CD14-positive monocyte (primary cell): Measurements from ENCODE around the gene SAMD15. TPM values are rescaled to one million over a fixed set of nuclear protein-coding genes. Genes with fewer than 3 reads are reported as not detected.
A peak's percentile ranks its signal among the peaks of the same experiment; 100 is the strongest.

ENCODE experiments used
- DNase-seq, 3 donors: peaks; one replicate each; pipeline ENCODE4 v3.0.0-alpha.2; 2011 to 2022
- H2AFZ ChIP-seq: 2 replicates; pipeline ENCODE4 v1.6.0; 2012; ENCODE audit warnings: mild to moderate bottlenecking, low read depth, low read length, inconsistent platforms; ENCODE audit not compliant: insufficient read depth, poor library complexity, severe bottlenecking
- H3K27ac ChIP-seq, 2 donors: 1 replicate in 1 of 2; 2 replicates in 1 of 2; pipeline ENCODE4 v1.5.1; 2012 to 2013; ENCODE audit warnings: low read length in 2 of 2, control low read depth in 1 of 2, inconsistent platforms in 1 of 2, low read depth in 1 of 2, mild to moderate bottlenecking in 1 of 2
- H3K27me3 ChIP-seq, 2 donors: one replicate each; pipeline versions ENCODE4 v1.6.0 to v1.6.1; 2011 to 2013; ENCODE audit warnings: low read length in 2 of 2; ENCODE audit not compliant: control insufficient read depth in 2 of 2, insufficient read depth in 2 of 2
- H3K36me3 ChIP-seq, 2 donors: replicated peaks in 1 of 2; 1 replicate in 1 of 2; 2 replicates in 1 of 2; pipeline versions ENCODE4 v1.5.1 to v1.6.1; 2012 to 2013; ENCODE audit warnings: low read length in 2 of 2, control low read depth in 1 of 2, inconsistent platforms in 1 of 2, mild to moderate bottlenecking in 1 of 2; ENCODE audit not compliant: insufficient read depth in 2 of 2, control insufficient read depth in 1 of 2
- H3K4me1 ChIP-seq, 2 donors: 1 replicate in 1 of 2; 2 replicates in 1 of 2; pipeline versions ENCODE4 v1.5.1 to v1.6.1; 2012 to 2013; ENCODE audit warnings: low read length in 2 of 2, control low read depth in 1 of 2, inconsistent platforms in 1 of 2, mild to moderate bottlenecking in 1 of 2, moderate library complexity in 1 of 2; ENCODE audit not compliant: insufficient read depth in 2 of 2, control insufficient read depth in 1 of 2
- H3K4me2 ChIP-seq: replicated peaks from 2 replicates; pipeline ENCODE3; 2012; ENCODE audit warnings: low read length, moderate library complexity, mild to moderate bottlenecking; ENCODE audit not compliant: poor library complexity, severe bottlenecking; ENCODE audit errors: extremely low read depth
- H3K4me3 ChIP-seq, 3 experiments: fragments of 200-600 bp in 1 of 3; sonication (generic) in 1 of 3; replicated peaks in 1 of 3; 1 replicate in 2 of 3; 2 replicates in 1 of 3; pipeline ENCODE4 v1.5.1; 2011 to 2013; ENCODE audit warnings: low read length in 3 of 3, mild to moderate bottlenecking in 3 of 3, control low read depth in 2 of 3, low read depth in 2 of 3, inconsistent platforms in 1 of 3, moderate library complexity in 1 of 3
- H3K79me2 ChIP-seq: 2 replicates; pipeline ENCODE4 v1.6.0; 2012; ENCODE audit warnings: mild to moderate bottlenecking, control low read depth, inconsistent platforms, low read length, moderate library complexity; ENCODE audit not compliant: insufficient read depth
- H3K9ac ChIP-seq: 2 replicates; pipeline ENCODE4 v1.6.0; 2017; ENCODE audit warnings: low read length, mild to moderate bottlenecking; ENCODE audit not compliant: insufficient read depth, poor library complexity, severe bottlenecking
- H3K9me3 ChIP-seq, 2 donors: replicated peaks in 1 of 2; 1 replicate in 1 of 2; 2 replicates in 1 of 2; pipeline versions ENCODE4 v1.5.1 to v1.6.1; 2012 to 2013; ENCODE audit warnings: low read length in 2 of 2, control low read depth in 1 of 2; ENCODE audit not compliant: control insufficient read depth in 1 of 2, insufficient read depth in 1 of 2
- H4K20me1 ChIP-seq: 2 replicates; pipeline ENCODE4 v1.6.0; 2012; ENCODE audit warnings: mild to moderate bottlenecking, low read length, control low read depth, moderate library complexity; ENCODE audit not compliant: insufficient read depth
- H3K27ac Mint-ChIP-seq, 7 donors: one replicate each; pipeline ENCODE4 v1.8.0; 2020; ENCODE audit warnings: mild to moderate bottlenecking in 7 of 7, mixed read lengths in 7 of 7, moderate library complexity in 6 of 7, inconsistent platforms in 2 of 7
- H3K27me3 Mint-ChIP-seq, 3 donors: one replicate each; pipeline ENCODE4 v1.8.0; 2021 to 2022; ENCODE audit warnings: low read depth in 3 of 3, mild to moderate bottlenecking in 3 of 3, mixed read lengths in 3 of 3, moderate library complexity in 3 of 3, inconsistent platforms in 1 of 3
- H3K36me3 Mint-ChIP-seq, 2 donors: one replicate each; pipeline ENCODE4 v1.8.0; 2020; ENCODE audit warnings: mixed read lengths in 2 of 2, inconsistent platforms in 1 of 2, mild to moderate bottlenecking in 1 of 2
- H3K4me1 Mint-ChIP-seq: one replicate; pipeline ENCODE4 v1.8.0; 2020; ENCODE audit warnings: mild to moderate bottlenecking, mixed read lengths
- H3K4me3 Mint-ChIP-seq, 2 donors: one replicate each; pipeline ENCODE4 v1.8.0; 2020; ENCODE audit warnings: mild to moderate bottlenecking in 2 of 2, mixed read lengths in 2 of 2, moderate library complexity in 1 of 2
- H3K9me3 Mint-ChIP-seq, 7 donors: one replicate each; pipeline ENCODE4 v1.8.0; 2020 to 2022; ENCODE audit warnings: mixed read lengths in 7 of 7, mild to moderate bottlenecking in 6 of 7, moderate library complexity in 6 of 7, inconsistent platforms in 2 of 7
- WGBS: methylation state at CpG from one replicate; pipeline ENCODE4 v1.1.5; 2013; ENCODE audit warnings: missing lambda C conversion rate; ENCODE audit not compliant: insufficient coverage; 5-methylcytosine and 5-hydroxymethylcytosine counted together
- intact Hi-C, 2 donors: fragments of 100-400 bp; cut with micrococcal nuclease; formaldehyde crosslinking; loops; one replicate each; pipeline versions ENCODE4 v1.15.0 to v1.15.1; 2023
- polyA plus RNA-seq, 3 donors: library from polyadenylated mRNA; depleted of rRNA in 1 of 3; unstranded in 2 of 3; stranded (reverse) in 1 of 3; fragments of 300-500 nt in 2 of 3; fragments of >200 nt in 1 of 3; fragmentation: Illumina TruSeq in 2 of 3; gene quantifications; 1 replicate in 2 of 3; 2 replicates in 1 of 3; pipeline ENCODE4 v1.2.3, GENCODE V29; 2012 to 2021
- TF ChIP-seq, protein P1 (sequence below): fragments of 200-600 bp; IDR thresholded peaks from one replicate; pipeline ENCODE4 v1.8.0; 2022; ENCODE audit warnings: antibody characterized with exemption, mild to moderate bottlenecking

The SAMD15 gene
- polyA plus RNA-seq, 3 donors, result 0.08 to 0.65 TPM; not detected in 1

DNA sequence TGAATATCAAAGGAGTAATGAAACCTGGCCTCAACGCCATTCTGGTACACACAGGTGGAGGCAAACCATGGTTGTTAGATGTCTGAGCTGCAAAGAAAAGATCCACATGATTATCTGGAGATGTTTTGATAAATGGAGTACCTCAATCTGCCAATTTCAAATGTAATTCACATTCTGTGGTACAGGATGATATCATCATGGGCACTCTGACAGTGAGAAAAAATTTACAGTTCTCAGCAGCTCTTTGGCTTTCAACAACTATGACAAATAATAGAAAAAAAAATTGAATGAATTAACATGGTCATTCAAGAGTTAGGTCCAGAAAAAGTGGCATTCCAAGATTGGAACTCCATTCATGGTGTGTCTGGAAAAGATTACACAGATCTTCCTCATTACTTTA lies 17.6 kb upstream of the SAMD15 start:
- Histone ChIP-seq H3K9me3 (no peaks in the 10 kb centered on the region), H3K79me2 (peaks cover 83% of the 10 kb centered on the region), H3K4me1 (peaks cover 5 to 6% of the 10 kb centered on the region in 2 donors), H2AFZ (no peak overlapping the region), H3K4me3 (no peak overlapping the region), H3K36me3 (peaks cover 0 to 6% of the 10 kb centered on the region in 2 donors), H3K27ac (no peak overlapping the region), H3K27me3 (no peaks in the 10 kb centered on the region), H3K4me2 (no peak overlapping the region), H4K20me1 (no peaks in the 10 kb centered on the region), H3K9ac (no peak overlapping the region)
- peaks cover 12 to 16% of the 10 kb centered on the region in 2 donors for H3K36me3 Mint-ChIP-seq
- WGBS, result no CpG with 5 or more reads among the region's 1 CpG
- H3K9me3 Mint-ChIP-seq, result peaks cover 0 to 2% (median 0%) of the 10 kb centered on the region in 7 donors
- DNase-seq, result no peak
- no peak overlapping the region for H3K4me3 Mint-ChIP-seq
- no peaks in the 10 kb centered on the region for H3K27me3 Mint-ChIP-seq
- intact Hi-C loops, result no loop called here
- H3K27ac Mint-ChIP-seq, result no peak overlapping the region
- peaks cover 23% of the 10 kb centered on the region for H3K4me1 Mint-ChIP-seq
- TF ChIP-seq, protein P1, sequence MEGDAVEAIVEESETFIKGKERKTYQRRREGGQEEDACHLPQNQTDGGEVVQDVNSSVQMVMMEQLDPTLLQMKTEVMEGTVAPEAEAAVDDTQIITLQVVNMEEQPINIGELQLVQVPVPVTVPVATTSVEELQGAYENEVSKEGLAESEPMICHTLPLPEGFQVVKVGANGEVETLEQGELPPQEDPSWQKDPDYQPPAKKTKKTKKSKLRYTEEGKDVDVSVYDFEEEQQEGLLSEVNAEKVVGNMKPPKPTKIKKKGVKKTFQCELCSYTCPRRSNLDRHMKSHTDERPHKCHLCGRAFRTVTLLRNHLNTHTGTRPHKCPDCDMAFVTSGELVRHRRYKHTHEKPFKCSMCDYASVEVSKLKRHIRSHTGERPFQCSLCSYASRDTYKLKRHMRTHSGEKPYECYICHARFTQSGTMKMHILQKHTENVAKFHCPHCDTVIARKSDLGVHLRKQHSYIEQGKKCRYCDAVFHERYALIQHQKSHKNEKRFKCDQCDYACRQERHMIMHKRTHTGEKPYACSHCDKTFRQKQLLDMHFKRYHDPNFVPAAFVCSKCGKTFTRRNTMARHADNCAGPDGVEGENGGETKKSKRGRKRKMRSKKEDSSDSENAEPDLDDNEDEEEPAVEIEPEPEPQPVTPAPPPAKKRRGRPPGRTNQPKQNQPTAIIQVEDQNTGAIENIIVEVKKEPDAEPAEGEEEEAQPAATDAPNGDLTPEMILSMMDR, result no peak

DNA sequence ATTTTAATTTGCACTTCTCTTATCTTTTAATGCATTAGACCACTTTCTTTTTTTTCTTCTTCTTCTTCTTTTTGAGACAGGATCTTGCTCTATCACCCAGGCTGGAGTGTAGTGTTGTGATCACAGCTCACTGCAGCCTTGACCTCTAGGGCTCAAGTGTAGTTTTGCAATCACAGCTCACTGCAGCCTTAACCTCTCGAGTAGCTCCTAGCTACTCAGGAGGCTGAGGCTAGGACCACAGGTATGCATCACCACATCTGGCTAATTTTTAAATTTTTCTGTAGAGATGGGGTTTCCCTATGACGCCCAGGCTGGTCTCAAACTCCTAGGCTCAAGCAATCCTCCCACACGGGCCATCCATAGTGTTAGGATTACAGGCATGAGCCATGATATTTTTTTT lies 13.0 kb upstream of the SAMD15 start:
- H4K20me1 ChIP-seq, result no peaks in the 10 kb centered on the region
- no peaks in the 10 kb centered on the region for H3K9me3 ChIP-seq
- H3K4me3 ChIP-seq, result no peak overlapping the region
- intact Hi-C loops, result no loop called here
- WGBS, result no CpG with 5 or more reads among the region's 3 CpGs
- no peak overlapping the region for H3K9ac ChIP-seq
- H3K36me3 ChIP-seq, result peaks cover 0 to 6% of the 10 kb centered on the region in 2 donors
- H3K27ac ChIP-seq, result no peak overlapping the region
- Mint-ChIP-seq H3K36me3 (peaks cover 6 to 16% of the 10 kb centered on the region in 2 donors), H3K27ac (peak overlapping the region in 3 of 7 donors; percentile 0 to 77 (median 35)), H3K4me1 (peaks cover 22% of the 10 kb centered on the region), H3K9me3 (no peaks in the 10 kb centered on the region), H3K4me3 (no peak overlapping the region), H3K27me3 (no peaks in the 10 kb centered on the region)
- TF ChIP-seq, protein P1, result no peak
- no peak overlapping the region for H2AFZ ChIP-seq
- H3K4me1 ChIP-seq, result peaks cover 5 to 6% of the 10 kb centered on the region in 2 donors
- no peak overlapping the region for H3K4me2 ChIP-seq
- no peaks in the 10 kb centered on the region for H3K27me3 ChIP-seq
- DNase-seq, result no peak
- peaks cover 93% of the 10 kb centered on the region for H3K79me2 ChIP-seq
